Measurements from ENCODE around the gene SART3.

DNA sequence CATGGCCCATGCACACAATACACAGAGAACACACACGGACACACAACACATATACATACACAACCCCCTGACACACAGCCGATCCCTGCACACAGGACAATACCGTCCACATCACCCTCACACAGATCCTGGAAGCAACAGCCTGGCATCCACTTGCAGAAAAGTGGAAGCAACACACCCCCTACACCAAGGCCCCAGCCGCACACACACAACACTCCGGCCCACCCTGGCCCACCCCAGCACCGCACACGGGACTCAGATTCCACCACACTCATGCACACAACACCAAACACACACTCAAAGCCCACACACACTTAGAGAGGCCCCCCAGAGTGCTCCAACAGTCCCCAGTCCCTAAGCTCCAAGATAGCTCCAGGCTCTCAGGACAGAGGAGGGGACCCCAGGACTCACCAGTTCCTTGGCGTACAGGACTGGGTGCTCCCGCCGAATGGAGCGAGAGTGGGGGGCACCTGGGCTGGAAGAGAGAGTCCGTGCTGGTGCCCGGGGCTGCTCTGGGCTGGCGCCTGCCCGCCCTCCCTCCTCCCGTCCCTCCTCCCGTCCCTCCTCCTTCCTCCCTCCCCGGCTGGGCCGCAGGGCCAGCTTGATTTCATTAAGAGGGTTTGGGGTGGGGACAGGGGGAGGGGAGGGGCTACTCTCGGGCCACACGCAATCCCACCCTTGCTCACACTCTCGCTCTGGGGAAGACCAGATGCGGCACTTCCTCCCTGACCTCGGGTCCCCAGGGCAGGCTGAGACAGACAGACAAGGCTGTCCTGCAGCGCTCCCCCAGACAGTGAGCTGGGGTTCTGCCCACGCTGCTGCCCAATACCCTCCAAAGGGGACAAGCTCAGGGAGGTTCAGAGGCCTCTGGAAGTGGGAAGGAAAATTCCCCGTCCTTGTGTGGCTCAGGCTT lies 36.8 kb upstream of the SART3 start, which contains the start of gene TMEM119:
- TF ChIP-seq, protein P1, sequence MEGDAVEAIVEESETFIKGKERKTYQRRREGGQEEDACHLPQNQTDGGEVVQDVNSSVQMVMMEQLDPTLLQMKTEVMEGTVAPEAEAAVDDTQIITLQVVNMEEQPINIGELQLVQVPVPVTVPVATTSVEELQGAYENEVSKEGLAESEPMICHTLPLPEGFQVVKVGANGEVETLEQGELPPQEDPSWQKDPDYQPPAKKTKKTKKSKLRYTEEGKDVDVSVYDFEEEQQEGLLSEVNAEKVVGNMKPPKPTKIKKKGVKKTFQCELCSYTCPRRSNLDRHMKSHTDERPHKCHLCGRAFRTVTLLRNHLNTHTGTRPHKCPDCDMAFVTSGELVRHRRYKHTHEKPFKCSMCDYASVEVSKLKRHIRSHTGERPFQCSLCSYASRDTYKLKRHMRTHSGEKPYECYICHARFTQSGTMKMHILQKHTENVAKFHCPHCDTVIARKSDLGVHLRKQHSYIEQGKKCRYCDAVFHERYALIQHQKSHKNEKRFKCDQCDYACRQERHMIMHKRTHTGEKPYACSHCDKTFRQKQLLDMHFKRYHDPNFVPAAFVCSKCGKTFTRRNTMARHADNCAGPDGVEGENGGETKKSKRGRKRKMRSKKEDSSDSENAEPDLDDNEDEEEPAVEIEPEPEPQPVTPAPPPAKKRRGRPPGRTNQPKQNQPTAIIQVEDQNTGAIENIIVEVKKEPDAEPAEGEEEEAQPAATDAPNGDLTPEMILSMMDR (IDR thresholded peaks at IDR 0.05), result no peak
- no peak for TF ChIP-seq POLR2A (IDR thresholded peaks at IDR 0.05)
- no peak for TF ChIP-seq POLR2AphosphoS5 (IDR thresholded peaks at IDR 0.05)

Measured in gastroesophageal sphincter (tissue), 3 donors.